Astrocyte (in vitro differentiated cells and primary cell): ENCODE measurements around the gene L3MBTL4. TPM values are rescaled to one million over a fixed set of nuclear protein-coding genes. Genes with fewer than 3 reads are reported as not detected.

Experiments
- DNase-seq: peaks from one replicate; pipeline ENCODE4 v3.0.0-alpha.2; 2010; ENCODE audit warnings: low read depth
- FAIRE-seq: peaks from 2 replicates; lab custom pipeline; 2011; peaks lifted over from hg19 to GRCh38; lab: Jason Lieb, UNC
- H2AFZ ChIP-seq: 2 replicates; pipeline ENCODE4 v1.6.0; 2012; ENCODE audit warnings: low read depth, low read length, inconsistent platforms
- H3K27ac ChIP-seq: 2 replicates; pipeline ENCODE4 v1.5.1; 2011; ENCODE audit warnings: low read depth, low read length, inconsistent platforms
- H3K27me3 ChIP-seq: 2 replicates; pipeline ENCODE4 v1.6.0; 2011; ENCODE audit warnings: low read length, inconsistent platforms; ENCODE audit not compliant: insufficient read depth
- H3K36me3 ChIP-seq: 2 replicates; pipeline ENCODE4 v1.5.1; 2011; ENCODE audit warnings: low read length, inconsistent platforms; ENCODE audit not compliant: insufficient read depth
- H3K4me1 ChIP-seq: 2 replicates; pipeline ENCODE4 v1.5.1; 2011; ENCODE audit warnings: low read length, inconsistent platforms; ENCODE audit not compliant: insufficient read depth
- H3K4me2 ChIP-seq: 2 replicates; pipeline ENCODE4 v1.6.0; 2012; ENCODE audit warnings: low read length, inconsistent platforms
- H3K4me3 ChIP-seq: 2 replicates; pipeline ENCODE4 v1.5.1; 2011; ENCODE audit warnings: low read depth, mild to moderate bottlenecking, low read length, inconsistent platforms; ENCODE audit not compliant: insufficient read depth
- H3K79me2 ChIP-seq: 2 replicates; pipeline ENCODE4 v1.6.0; 2012; ENCODE audit warnings: mild to moderate bottlenecking, low read length, inconsistent platforms; ENCODE audit not compliant: insufficient read depth
- H3K9ac ChIP-seq: 2 replicates; pipeline ENCODE4 v1.6.0; 2012; ENCODE audit warnings: mild to moderate bottlenecking, low read length, inconsistent platforms
- H3K9me3 ChIP-seq: 2 replicates; pipeline ENCODE4 v1.5.1; 2012; ENCODE audit warnings: low read depth, mild to moderate bottlenecking, low read length, inconsistent platforms; ENCODE audit not compliant: insufficient read depth
- H4K20me1 ChIP-seq: 2 replicates; pipeline ENCODE4 v1.6.0; 2012; ENCODE audit warnings: low read length, inconsistent platforms; ENCODE audit not compliant: insufficient read depth
- H3K27ac Mint-ChIP-seq: one replicate; pipeline ENCODE4 v1.8.0; 2021; ENCODE audit warnings: mild to moderate bottlenecking, mixed read lengths; ENCODE audit not compliant: unreplicated experiment
- H3K27me3 Mint-ChIP-seq: one replicate; pipeline ENCODE4 v1.8.0; 2021; ENCODE audit warnings: low read depth, mixed read lengths; ENCODE audit not compliant: unreplicated experiment
- H3K36me3 Mint-ChIP-seq: one replicate; pipeline ENCODE4 v1.8.0; 2021; ENCODE audit warnings: low read depth, mixed read lengths; ENCODE audit not compliant: unreplicated experiment
- H3K4me1 Mint-ChIP-seq: one replicate; pipeline ENCODE4 v1.8.0; 2021; ENCODE audit warnings: low read depth, mixed read lengths; ENCODE audit not compliant: unreplicated experiment
- H3K4me3 Mint-ChIP-seq: one replicate; pipeline ENCODE4 v1.8.0; 2021; ENCODE audit warnings: mild to moderate bottlenecking, moderate library complexity, mixed read lengths; ENCODE audit not compliant: unreplicated experiment
- H3K9me3 Mint-ChIP-seq: one replicate; pipeline ENCODE4 v1.8.0; 2021; ENCODE audit warnings: mild to moderate bottlenecking, mixed read lengths; ENCODE audit not compliant: unreplicated experiment
- CTCF ChIP-seq: IDR thresholded peaks from 2 replicates; pipeline ENCODE4 v1.5.1; 2011; ENCODE audit warnings: low read depth, mild to moderate bottlenecking, inconsistent platforms, low read length, moderate library complexity; ENCODE audit not compliant: insufficient read depth
- EZH2 ChIP-seq: IDR thresholded peaks from 2 replicates; pipeline ENCODE4 v1.6.1; 2012; ENCODE audit warnings: mild to moderate bottlenecking, low read length, inconsistent platforms; ENCODE audit not compliant: insufficient read depth
- total RNA-seq: library from RNA; stranded (reverse); gene quantifications from 2 replicates; pipeline ENCODE4 v1.2.1, GENCODE V29; 2021

Gene L3MBTL4
- total RNA-seq, 1 donor from 2014 or later: 0.52 TPM

- H3K9me3 Mint-ChIP-seq: no peaks in the 10 kb centered on the region
- Histone ChIP-seq H3K79me2 (no peaks in the 10 kb centered on the region), H3K27me3 (no peaks in the 10 kb centered on the region), H3K36me3 (no peaks in the 10 kb centered on the region), H3K4me1 (peaks cover 48% of the 10 kb centered on the region), H3K9me3 (no peaks in the 10 kb centered on the region), H3K9ac (no peak overlapping the region), H3K27ac (peak overlapping the region; percentile 91), H4K20me1 (no peaks in the 10 kb centered on the region), H3K4me2 (no peak overlapping the region), H2AFZ (no peak overlapping the region), H3K4me3 (no peak overlapping the region)
- H3K4me3 Mint-ChIP-seq: no peak overlapping the region
- peak overlapping the region; percentile 91 for H3K27ac Mint-ChIP-seq
- peaks cover 2% of the 10 kb centered on the region for H3K36me3 Mint-ChIP-seq
- no peak for TF ChIP-seq EZH2
- TF ChIP-seq CTCF: no peak
- H3K4me1 Mint-ChIP-seq: peaks cover 43% of the 10 kb centered on the region
- H3K27me3 Mint-ChIP-seq: no peaks in the 10 kb centered on the region
- DNase-seq: peak; percentile 16
- FAIRE-seq: no peak
These were observed 357.1 kb downstream of the L3MBTL4 start for GRCh38 chr18:6057604-6058003.

- H4K20me1 ChIP-seq: no peaks in the 10 kb centered on the region
- H3K9me3 ChIP-seq: no peaks in the 10 kb centered on the region
- H3K9ac ChIP-seq: peak overlapping the region; percentile 77
- TF ChIP-seq EZH2 (no peak), CTCF (no peak)
- no peaks in the 10 kb centered on the region for H3K36me3 ChIP-seq
- Mint-ChIP-seq H3K36me3 (no peaks in the 10 kb centered on the region), H3K4me1 (peaks cover 43% of the 10 kb centered on the region), H3K4me3 (no peak overlapping the region), H3K27ac (peak overlapping the region; percentile 99), H3K9me3 (no peaks in the 10 kb centered on the region), H3K27me3 (no peaks in the 10 kb centered on the region)
- H3K4me3 ChIP-seq: peak overlapping the region; percentile 3
- H3K27ac ChIP-seq: peak overlapping the region; percentile 91
- peak overlapping the region; percentile 80 for H3K4me2 ChIP-seq
- H2AFZ ChIP-seq: peak overlapping the region; percentile 13
- DNase-seq: peak; percentile 69
- H3K79me2 ChIP-seq: no peaks in the 10 kb centered on the region
- H3K4me1 ChIP-seq: peaks cover 48% of the 10 kb centered on the region
- H3K27me3 ChIP-seq: no peaks in the 10 kb centered on the region
- peak; percentile 26 for FAIRE-seq
These were observed 358.4 kb downstream of the L3MBTL4 start for GRCh38 chr18:6056171-6056910.

- no peaks in the 10 kb centered on the region for H3K9me3 Mint-ChIP-seq
- TF ChIP-seq CTCF: no peak
- TF ChIP-seq EZH2: no peak
- peaks cover 48% of the 10 kb centered on the region for H3K4me1 ChIP-seq
- no peaks in the 10 kb centered on the region for H3K36me3 ChIP-seq
- H3K36me3 Mint-ChIP-seq: no peaks in the 10 kb centered on the region
- no peaks in the 10 kb centered on the region for H4K20me1 ChIP-seq
- peak overlapping the region; percentile 99 for H3K27ac Mint-ChIP-seq
- H3K27me3 Mint-ChIP-seq: no peaks in the 10 kb centered on the region
- no peaks in the 10 kb centered on the region for H3K9me3 ChIP-seq
- peak overlapping the region; percentile 3 for H3K4me3 ChIP-seq
- H3K4me3 Mint-ChIP-seq: no peak overlapping the region
- peaks cover 43% of the 10 kb centered on the region for H3K4me1 Mint-ChIP-seq
- no peaks in the 10 kb centered on the region for H3K79me2 ChIP-seq
- no peaks in the 10 kb centered on the region for H3K27me3 ChIP-seq
- peak; percentile 90 for DNase-seq
- no peak for FAIRE-seq
- H2AFZ ChIP-seq: no peak overlapping the region
- peak overlapping the region; percentile 77 for H3K9ac ChIP-seq
- H3K4me2 ChIP-seq: peak overlapping the region; percentile 80
- H3K27ac ChIP-seq: peak overlapping the region; percentile 91
These were observed 359.0 kb downstream of the L3MBTL4 start for GRCh38 chr18:6055711-6056110.
